GM12872 (cell line): ENCODE measurements around the gene CAVIN3.

Source experiments
- CTCF ChIP-seq: IDR thresholded peaks from 3 replicates; pipeline ENCODE4 v1.5.1; 2011; ENCODE audit warnings: low read depth, mild to moderate bottlenecking, low read length, moderate library complexity; ENCODE audit not compliant: insufficient read depth

The CAVIN3 gene

GRCh38 chr11:6356503-6357055 is 36.3 kb upstream of the CAVIN3 start:
- no peak for TF ChIP-seq CTCF

GRCh38 chr11:6354651-6355485 is 34.6 kb upstream of the CAVIN3 start:
- TF ChIP-seq CTCF = no peak

- peak; percentile 95 for TF ChIP-seq CTCF
Observed at GRCh38 chr11:6353367-6353987, 33.2 kb upstream of the CAVIN3 start.

- TF ChIP-seq CTCF = no peak
Observed at GRCh38 chr11:6351782-6352382, 31.6 kb upstream of the CAVIN3 start.

GRCh38 chr11:6350486-6350885 is 30.2 kb upstream of the CAVIN3 start:
- no peak for TF ChIP-seq CTCF

GRCh38 chr11:6350043-6350442 is 29.7 kb upstream of the CAVIN3 start:
- no peak for TF ChIP-seq CTCF

- no peak for TF ChIP-seq CTCF
Observed at GRCh38 chr11:6345366-6345765, 25.1 kb upstream of the CAVIN3 start.
